ENCODE data around the gene RTN4. TPM values are rescaled to one million over a fixed set of nuclear protein-coding genes. Genes with fewer than 3 reads are reported as not detected.

RTN4 gene
- total RNA-seq, 1 donor from 2014 or later = 92.2 TPM

DNA sequence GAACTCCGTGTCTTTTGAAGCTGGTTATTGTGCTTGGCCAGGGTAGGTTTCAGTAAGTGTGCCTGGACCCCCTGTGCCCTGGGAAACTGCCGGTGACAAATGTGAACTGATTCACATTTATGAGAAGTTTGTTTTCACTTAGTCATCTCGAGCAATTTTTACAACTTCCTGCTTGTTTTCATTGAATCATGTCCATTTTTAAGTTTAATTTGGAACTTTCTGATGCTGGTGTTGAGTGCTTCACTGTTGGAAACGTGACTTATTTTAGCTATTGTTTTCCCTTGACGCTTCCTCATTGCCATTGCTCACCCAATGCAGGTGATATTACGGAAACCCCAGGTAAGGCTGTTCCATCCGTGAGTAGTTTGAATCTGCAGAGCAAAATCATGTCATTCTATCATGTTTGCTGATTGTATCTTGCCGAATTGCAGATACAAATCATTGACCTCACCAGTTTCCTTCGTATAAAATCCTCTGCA, 97.2 kb downstream of the RTN4 start:
- DNase-seq (ENCODE audit: low read depth in 2 of 2) = peak; percentile 21 to 49

DNA sequence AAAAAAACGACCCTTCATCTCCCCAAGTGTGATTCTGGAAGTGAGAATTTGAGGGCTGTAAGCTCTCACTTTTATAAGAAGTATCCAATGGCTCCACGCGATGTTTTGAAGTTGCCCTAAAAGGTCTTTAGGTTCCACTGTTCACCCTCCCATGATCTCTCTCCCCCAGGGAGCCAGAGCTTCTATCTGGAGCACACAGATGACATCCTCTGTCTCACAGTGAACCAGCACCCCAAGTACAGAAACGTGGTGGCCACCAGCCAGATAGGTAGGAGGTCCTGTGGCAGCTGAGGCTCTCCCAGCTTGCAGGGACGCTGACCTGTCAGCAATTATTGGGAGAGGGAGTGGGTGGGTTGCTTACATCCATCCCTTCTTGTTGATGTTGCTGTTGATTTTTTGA, 97.8 kb downstream of the RTN4 start:
- no peak for DNase-seq (ENCODE audit: low read depth in 2 of 2)

DNA sequence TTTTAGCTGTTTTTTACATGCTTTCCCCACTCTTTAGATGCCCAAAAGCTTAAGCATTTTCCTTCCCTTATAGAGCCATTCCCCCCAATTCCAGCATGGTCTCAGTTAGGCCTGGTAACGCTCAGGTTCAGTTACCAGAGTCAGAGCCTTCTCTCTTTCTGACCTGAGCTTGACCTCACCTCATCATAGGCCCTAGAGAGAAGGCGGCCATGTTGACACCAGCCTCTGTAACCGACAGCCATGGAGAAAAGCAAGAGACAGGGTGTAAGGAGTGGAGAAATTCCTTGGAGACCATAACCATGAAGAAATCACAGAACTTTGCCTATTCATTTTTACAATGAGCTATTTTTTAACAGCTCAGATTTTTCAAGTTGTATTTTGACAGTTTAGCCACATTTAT, 99.4 kb downstream of the RTN4 start:
- no peak for DNase-seq (ENCODE audit: low read depth in 2 of 2)

DNA sequence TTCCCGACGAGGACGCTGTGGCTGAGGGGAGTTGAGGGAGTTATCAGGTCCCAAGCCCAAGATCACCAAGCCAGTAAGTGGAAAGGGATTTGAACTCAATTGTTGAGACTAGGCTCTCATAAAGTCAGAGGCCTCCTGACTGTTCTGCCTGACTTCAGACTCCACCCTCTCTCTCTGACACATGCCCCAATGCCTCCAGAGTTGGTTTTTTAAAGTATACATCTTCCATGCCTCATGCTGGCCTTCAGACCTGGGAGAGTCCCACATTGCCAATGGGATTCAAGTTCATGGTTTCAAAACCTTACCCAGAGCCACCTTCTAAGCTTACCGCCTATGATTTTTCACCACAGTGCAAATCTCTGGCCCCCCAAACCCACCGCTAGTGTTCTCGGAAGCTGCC, 100.8 kb downstream of the RTN4 start:
- DNase-seq (ENCODE audit: low read depth in 2 of 2) = no peak

DNA sequence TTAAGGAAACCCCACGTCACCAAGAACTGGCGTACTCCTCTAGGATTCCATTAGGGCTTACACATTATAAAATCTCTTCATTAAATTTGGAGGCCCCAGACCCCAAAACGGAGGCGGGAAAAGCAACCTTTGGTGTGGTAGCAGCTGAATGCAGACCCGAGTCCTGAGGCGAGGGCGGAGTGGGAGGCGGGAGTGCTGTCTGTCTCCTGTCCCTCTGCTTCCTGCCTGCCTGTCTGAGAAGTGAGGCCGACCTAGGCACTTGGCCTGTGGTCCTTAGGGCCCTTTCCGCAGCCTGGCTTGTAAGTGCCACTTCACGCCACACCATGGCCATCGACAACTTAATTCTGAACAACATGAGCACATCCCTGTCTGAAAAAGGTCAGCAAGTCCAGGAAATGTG, 102.1 kb downstream of the RTN4 start:
- DNase-seq (ENCODE audit: low read depth in 2 of 2) = no peak

DNA sequence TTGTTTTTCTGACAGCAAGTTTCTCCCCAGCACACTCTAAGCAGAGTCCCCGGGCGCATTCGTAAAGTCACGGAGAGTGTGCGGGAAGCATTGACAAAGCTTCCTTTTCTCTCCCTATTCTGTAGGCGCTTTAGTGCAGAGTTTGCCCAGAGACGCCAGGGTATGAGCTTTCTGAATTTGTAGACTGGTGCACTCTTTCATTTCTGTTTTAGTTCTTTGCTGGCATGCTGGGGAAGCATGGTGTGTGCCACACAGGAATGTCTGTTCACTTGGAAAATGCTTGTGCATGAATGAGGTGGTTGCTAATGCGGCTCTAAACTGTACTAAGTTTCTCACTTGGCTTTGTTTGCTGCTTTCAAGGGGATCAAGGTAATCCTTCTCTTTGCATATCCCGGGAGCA, 102.6 kb downstream of the RTN4 start:
- DNase-seq (ENCODE audit: low read depth in 2 of 2) = no peak

DNA sequence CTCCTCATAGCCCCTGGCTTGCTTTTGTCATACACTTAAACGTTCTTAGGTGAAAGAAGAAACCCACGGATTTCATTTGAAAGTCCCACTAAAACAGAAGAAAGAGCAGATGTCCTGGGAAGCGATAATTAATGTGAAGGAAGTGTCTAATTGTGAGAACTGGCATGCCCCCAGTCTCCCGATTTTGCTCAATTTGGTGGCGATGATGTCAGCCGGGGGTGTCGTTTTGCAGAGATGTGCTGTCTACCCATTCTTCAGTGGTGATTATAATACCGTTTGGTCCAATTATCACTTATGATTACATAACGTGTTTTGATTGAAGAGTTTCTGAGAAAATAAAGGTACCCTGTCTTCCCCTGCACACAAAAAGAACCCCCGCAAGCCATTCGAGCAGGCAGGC, 103.1 kb downstream of the RTN4 start:
- no peak for DNase-seq (ENCODE audit: low read depth in 2 of 2)

DNA sequence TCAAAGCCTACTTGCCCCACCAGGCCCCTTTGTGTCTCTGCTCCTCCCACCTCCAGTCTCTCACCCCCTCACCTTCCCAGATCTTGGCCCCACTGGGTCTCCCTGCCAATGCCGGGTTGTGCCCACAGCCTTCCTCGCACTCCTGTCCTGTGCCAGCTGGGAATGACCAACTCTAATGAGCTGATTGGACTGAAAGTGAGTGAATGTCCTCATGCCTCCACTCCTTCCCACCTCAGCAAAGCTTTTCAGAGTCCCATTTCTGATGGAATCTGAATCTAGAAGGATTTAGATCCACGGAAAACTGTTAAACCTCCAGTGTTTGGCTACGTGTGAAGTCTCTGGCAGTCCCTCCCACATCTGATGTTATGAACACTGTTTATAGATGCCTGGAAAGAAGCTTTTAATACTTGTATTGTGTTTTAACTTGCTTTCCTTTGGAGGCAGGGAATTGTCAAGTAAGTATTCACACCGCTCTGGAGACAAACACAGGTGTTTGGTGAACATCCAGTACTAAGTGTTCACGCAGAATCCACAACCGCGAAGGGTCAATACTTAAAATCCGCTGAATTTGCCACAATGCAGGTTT, 103.9 kb downstream of the RTN4 start:
- DNase-seq (ENCODE audit: low read depth in 2 of 2) = no peak

DNA sequence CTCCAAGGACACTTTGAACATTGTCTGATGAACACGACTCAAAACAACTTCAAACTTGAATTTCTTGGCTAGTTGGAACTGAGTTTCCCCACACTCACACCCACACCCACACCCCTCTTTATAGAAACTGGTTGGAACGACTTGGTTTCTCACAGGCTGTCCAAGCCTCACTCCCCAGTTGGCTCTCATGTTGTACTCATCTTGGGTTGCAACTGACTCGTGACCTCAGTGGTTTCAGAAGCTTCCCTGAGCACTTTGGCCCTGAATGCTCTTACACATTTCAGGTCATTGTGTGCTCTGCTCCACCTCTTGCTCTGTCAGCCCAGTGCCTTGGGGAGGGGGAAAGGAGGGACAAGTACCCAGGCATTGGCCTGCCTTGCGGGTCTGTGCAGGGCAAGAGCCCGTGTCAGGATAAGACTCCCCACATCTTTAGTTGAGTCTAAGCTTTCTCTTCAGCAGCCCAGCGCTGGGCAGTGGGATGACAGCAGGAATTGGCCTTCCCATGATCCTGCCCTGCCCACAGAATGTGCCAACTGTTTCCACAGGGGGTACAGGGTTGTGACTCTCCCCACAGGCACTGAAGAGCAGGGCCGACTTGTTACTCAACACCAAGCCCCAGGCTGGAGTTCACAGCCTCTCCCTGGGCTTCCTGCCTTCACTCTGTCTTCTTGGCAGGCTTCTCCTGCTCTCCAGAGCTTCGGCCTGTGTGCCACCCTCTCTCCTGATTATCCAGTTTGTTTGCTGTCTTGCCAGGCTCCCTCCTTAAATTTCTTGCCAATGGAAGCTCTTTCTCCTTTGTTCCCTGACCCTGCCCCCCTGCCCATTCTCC, 104.6 kb downstream of the RTN4 start:
- DNase-seq (ENCODE audit: low read depth in 2 of 2) = no peak

DNA sequence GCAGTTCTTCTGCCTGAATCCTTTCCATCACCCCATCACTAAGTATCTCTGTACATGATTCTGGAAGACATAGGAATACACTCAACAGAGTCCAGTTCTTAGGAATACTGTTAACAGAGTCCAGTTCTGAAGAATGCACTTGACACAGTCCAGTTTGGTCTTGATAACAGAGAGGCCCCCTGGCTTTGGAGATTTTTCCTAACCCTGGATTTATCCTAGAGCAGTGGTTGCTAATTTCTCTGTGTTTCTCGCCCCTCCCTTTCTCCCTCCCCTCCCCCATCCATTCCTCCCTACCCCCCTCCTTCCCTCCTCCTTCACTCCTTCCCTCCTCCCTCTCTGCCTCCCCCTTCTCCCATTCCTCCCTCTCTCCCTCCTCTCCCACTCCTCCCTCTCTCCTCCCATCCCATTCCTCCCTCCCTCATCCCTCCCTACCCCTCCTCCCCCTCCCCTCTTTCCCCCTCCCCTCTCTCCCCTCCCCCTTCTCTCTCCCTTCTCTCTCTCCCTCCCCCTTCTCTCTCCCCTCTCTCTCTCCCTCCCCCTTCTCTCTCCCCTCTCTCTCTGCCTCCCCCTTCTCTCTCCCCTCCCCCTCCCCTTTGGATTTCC, 105.4 kb downstream of the RTN4 start:
- DNase-seq (ENCODE audit: low read depth in 2 of 2) = no peak

DNA sequence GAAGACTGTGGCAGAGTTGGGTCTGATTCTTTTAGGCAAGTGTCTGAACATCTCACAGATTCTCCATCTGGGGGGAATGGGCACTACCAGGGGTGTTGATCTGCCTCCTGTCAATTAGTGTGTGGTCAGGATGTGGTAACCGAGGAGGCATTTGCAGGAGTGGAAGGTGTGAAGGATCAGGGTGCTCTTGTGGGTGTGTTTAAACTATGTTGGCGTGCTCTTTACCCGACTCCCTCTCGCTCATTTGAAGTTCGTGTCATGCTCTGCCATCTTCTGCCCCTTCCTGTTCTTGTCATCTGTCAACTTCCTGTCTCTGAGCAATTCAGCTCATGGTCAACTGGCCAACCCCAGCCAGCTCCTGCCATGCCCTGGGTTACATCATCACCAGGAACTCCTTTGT, 107.9 kb downstream of the RTN4 start:
- DNase-seq (ENCODE audit: low read depth in 2 of 2) = no peak

DNA sequence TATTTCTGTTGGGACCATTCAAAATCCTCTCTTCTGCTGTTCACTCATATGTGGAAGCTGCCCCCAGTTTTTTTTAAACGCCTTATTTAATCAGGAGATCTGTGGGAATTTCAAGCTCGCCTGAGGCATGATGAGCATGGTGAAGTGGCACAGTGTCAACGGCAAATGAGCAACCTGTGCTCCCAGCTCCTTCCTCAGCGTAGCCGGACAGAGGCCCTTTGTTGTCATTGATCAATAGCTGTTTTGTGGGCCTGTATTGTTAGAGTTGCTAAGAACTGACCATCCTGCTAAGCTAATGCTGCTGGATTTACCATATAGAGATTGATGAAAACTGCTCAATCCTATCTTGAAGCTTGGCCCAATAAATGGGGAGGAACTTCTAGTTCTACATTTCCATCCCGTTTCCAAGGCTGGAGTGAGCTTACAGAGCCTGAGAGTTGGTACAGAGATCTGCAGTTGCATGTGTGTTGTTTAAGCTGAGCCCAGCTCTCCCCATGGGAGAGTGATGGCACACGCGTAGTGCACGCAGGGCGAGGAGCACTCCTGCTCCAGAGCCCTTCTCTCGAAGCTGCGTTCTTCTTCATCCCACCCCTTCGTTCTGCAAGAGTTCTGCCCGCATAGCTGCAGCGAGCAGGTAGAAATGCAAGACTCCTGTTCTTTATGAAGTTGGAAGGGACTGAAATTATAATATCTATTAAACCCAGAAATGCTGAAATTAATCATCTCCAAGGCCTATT, 108.8 kb downstream of the RTN4 start:
- DNase-seq (ENCODE audit: low read depth in 2 of 2) = no peak

DNA sequence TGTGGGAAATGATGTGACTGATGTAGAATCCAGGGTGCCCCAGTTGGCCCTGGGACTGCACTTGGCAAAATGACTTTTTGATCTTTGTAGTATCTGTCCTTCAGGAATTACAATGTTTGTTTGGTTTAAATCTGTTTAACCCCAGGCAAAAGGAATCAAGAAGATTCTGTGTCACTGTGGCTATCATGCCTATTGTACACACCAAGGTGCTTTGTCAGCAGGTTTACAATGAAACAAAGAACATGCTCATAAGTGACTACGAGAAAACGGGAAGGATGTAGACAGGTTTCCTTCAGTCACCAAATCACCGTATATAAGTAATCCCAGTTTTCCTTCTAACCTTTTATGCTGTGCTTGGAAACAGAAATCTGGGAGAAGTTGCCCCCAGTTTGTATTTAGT, 109.5 kb downstream of the RTN4 start:
- DNase-seq (ENCODE audit: low read depth in 2 of 2) = no peak

DNA sequence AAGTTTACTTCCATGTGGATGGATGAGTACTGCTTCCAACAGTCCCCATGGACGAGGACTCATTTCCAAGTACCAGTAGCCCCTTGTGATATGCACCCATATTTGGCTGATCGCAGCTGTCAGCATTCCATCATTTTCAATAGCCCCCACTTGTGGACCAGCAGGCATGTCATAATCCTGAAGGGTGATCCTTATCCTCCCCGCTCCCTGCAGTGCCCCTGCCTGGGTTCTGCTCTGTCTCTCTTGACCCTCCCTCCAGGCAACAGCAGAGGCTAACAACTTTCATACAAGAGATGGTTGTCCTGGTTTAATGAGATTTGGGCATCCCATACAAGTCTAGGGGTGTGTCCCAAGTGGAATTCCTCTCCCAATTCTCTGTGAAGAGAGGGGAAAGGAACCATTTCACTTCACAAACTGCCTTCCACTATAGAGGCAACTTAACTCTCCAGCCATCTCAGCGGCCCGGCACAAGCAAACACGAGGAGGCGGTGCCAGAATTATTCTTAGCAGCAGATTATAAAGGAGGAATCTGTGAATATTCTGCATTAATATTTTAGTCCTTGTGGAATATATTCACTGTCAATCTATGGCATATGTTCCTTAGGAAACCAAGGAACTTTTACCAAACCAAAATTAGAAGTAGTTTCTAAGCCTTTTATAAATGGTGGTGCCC, 110.7 kb downstream of the RTN4 start:
- DNase-seq (ENCODE audit: low read depth in 2 of 2) = no peak

DNA sequence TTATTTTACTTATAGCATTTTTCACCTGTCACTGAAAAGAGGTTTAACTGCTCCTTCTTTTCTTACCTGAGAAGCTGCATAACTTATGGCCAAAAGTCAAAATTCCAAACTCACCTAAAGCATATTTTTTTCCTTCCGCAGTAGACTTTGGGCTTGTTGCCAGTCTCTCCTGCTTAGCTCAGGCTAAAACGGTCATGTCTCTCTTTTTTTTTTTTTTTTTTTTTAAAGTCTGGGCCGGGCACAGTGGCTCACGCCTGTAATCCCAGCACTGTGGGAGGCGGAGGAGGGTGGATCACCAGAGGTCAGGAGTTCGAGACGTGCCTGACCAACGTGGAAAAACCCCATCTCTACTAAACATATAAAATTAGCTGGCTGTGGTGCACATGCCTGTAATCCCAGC, 113.5 kb downstream of the RTN4 start:
- no peak for DNase-seq (ENCODE audit: low read depth in 2 of 2)

DNA sequence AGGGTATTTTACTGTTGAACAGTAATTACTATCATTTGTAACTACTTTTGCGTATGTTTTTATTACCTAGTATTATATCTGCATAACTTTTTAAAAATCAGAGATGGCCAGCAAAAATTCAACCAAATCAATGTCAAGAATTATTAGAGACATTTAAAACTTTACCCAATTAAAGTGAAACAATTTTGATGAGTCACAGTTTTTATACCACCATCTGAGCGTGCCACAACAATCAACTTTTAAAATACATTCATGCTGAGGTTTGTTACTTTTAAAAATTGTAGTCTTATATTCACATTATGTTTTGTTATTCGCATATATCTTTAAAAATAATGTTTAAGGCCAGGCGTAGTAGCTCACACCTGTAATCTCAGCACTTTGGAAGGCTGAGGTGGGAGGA, 114.9 kb downstream of the RTN4 start:
- DNase-seq (ENCODE audit: low read depth in 2 of 2) = no peak

DNA sequence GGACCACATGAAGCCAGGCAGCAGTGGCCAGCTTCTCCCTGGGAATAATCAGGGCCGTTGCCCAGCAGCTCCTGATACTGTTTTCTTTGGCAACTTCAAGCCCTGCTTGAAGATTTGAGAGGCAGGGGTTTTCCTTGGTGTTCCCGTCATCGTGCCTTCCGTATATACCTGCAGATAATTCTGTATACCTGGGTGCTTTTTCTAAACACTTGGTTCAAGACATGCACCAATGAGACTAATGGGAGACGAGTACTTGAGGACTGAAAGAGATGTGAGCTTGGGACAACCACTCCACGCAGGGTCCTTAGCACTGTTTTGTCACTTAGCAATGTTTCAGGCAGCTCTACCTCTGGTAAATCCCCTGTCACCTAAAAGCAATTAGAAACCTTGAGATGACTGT, 118.8 kb downstream of the RTN4 start:
- DNase-seq (ENCODE audit: low read depth in 2 of 2) = no peak

DNA sequence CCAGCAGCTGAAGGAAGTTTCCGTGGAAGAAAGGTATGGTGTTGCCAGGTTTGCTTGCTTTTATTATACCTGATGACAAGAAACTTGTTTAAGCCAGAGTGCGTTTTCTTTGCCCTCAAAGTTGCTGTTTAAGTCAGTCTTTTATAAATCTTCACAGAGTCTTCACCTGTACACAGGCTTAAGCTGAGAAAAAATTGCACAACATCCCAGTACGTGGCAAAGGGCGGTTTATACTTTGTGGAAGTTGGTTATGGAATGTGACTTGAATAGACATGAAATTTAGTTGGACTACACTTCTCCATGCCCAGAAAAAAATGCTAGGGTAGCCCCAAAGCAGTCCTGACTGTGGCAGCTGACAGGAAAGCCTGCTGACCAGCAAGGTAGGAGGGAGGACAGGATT, 121.5 kb downstream of the RTN4 start:
- DNase-seq (ENCODE audit: low read depth in 2 of 2) = no peak

DNA sequence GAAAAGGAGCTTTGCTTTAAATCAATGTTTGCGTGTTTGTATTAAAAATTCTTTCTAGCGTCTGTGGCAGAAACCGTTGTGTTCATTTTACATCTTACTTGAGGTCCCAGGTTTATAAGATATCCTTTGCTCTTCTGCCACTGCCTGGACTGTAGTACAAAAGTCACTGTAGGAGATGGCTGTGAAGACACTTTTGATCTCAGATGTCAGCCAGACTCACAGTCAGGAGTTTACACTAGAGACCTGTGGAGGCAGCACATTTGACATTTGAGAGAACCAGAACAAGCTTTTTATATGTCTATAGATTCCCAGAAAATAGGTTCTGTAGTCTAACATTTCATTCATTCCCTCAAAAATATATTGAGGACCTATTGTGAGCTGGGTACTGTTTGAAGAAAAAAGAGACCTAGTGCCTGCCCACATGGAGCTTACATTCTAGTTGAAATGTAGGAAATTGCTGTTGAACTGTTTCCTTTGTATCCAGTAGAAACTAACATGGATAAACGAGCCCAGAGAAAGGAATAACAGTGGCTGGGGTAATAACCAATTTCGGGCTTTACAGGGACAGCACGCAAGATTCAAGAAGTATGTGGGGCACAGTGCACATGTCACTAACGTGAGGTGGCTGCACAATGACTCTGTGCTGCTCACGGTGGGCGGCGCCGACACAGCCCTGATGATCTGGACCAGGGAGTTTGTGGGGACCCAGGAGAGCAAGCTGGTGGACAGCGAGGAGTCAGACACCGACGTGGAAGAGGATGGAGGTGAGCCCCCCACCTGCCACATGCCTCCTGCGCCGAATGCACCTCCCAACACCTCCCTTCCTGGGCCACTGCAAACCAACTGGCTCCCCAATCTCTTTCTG, 122.3 kb downstream of the RTN4 start:
- no peak for DNase-seq (ENCODE audit: low read depth in 2 of 2)

DNA sequence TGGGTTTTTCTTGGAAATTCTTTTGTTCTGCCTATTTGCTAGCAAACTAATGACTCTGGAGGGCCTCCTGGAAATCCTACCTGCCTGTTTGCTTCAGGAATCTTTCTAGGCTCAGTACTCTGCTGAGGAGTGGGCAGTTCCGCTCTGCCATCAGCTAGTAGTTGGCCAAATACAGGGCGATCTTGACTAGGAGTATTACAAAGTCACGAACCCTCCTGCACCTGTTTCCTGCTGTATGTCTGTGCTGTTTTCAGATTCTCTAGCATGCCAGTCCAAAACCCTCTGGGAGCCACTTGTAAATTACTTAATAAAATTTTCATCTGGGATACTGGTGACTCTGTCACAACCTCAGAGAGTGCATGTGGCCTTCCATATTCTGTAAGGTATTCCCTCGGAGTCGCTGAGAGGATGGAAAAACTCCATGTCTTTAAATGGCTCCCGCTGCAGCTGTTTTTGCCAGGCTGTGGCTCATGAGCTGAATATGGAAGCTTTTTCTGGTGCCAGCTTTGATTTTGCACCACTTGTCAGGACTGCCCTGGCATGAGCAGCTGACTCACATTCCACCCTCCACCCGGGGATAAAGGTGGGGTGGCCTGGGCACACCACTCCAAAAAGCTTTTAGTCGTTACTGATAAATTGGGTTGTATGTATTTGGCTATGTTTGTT, 123.0 kb downstream of the RTN4 start:
- no peak for DNase-seq (ENCODE audit: low read depth in 2 of 2)
